Fibroblast of villous mesenchyme (primary cell): ENCODE data around the gene OPRPN. TPM values are rescaled to one million over a fixed set of nuclear protein-coding genes. Genes with fewer than 3 reads are reported as not detected.

ENCODE experiments used
- DNase-seq: peaks from one replicate; pipeline ENCODE4 v3.0.0-alpha.2; 2010; ENCODE audit warnings: low read depth
- H3K4me3 ChIP-seq: 2 replicates; pipeline ENCODE4 v1.5.1; 2011; ENCODE audit warnings: low read depth, mild to moderate bottlenecking, low read length
- CTCF ChIP-seq: IDR thresholded peaks from 2 replicates; pipeline ENCODE4 v1.5.1; 2012; ENCODE audit warnings: low read depth, mild to moderate bottlenecking, low read length; ENCODE audit not compliant: insufficient read depth
- total RNA-seq: library from RNA; depleted of rRNA; stranded (reverse); fragments of >200 nt; gene quantifications from 2 replicates; pipeline ENCODE4 v1.2.3, GENCODE V29; 2012

The OPRPN gene
- total RNA-seq, 1 donor = not detected

- no peak overlapping the region for H3K4me3 ChIP-seq
- no peak for TF ChIP-seq CTCF
- no peak for DNase-seq
Observed at GRCh38 chr4:70367813-70368212, 29.9 kb upstream of the OPRPN start.

DNA sequence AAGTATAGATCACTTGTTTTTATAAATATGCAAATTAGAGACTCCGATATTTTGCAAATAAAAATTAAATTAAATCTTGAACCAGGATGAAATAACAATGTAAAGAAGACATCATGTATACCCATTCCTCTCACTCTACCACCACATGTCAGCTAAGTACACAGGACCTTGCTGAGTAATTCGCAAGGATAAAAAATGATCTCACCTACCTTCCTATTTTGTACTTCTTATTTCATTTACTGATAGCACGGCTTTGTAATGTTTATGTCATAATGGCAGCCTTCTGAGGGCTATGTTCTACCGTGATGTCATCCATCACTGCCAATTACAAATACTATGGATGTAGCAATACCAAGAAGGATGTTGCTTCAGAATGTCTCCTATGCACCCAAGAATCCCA lies 25.8 kb upstream of the OPRPN start:
- DNase-seq = no peak
- no peak overlapping the region for H3K4me3 ChIP-seq
- TF ChIP-seq CTCF = no peak

DNA sequence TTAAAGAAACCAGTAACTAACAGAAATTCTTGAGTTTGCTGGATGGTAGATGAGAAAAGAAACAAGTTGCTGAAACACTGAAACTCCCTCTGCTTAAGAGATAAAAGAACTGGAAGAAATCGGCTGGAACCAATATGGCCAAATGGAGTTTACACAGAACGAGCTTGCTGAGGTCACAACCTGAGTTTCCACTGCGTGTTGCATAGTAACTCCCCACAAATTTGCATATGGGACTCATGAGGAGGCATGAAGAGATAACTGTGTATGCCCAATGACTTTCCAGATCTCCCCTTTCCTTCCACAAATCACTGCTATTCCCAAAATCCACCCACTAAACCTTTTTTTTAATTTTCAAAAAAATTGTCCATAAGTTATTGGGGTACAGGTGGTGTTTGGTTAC lies 25.0 kb upstream of the OPRPN start:
- no peak overlapping the region for H3K4me3 ChIP-seq
- no peak for TF ChIP-seq CTCF
- DNase-seq = no peak

DNA sequence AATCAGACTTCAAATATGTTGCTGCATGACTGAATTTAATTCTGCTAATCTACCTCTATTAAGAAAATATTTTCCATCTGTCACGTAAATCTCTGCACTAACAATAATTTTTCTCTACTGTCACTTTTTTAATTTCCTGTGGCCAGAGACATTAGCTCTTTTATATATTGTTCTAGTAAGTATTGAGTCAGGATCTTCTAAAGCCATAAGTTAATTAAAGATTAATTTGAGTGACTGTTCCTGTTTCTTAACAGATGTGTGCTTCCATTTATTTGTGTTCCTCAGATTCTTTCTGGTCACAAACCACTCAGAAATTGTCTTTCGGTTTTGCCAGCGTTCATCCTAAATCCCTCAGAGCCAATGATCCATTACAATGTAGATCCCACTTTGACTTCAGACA lies 17.2 kb upstream of the OPRPN start:
- DNase-seq = no peak
- no peak overlapping the region for H3K4me3 ChIP-seq
- TF ChIP-seq CTCF = no peak

- no peak within 1 kb of the TSS for H3K4me3 ChIP-seq
- no peak for TF ChIP-seq CTCF
- no peak for DNase-seq
Observed at GRCh38 chr4:70382691-70383181, 15.0 kb upstream of the OPRPN start, which contains the start of gene SMR3B. Gene SMR3B, plus strand, starts transcription at chr4:70383131. Its CDS starts 1,380 bp downstream, at chr4:70384511.

GRCh38 chr4:70392057-70392776 lies 5.5 kb upstream of the OPRPN start:
- DNase-seq = no peak
- TF ChIP-seq CTCF = no peak

GRCh38 chr4:70399319-70399718 lies 1.6 kb downstream of the OPRPN start:
- H3K4me3 ChIP-seq = no peak overlapping the region
- DNase-seq = no peak
- TF ChIP-seq CTCF = no peak

More at GRCh38 chr4:70392057-70392776, 5.5 kb upstream of the OPRPN start:
- H3K4me3 ChIP-seq = no peak overlapping the region
